SU-DHL-6 (cell line): ENCODE data around the gene SRGAP1.

ENCODE experiments used
- EZH2phosphoT487 ChIP-seq: fragments of 200-600 bp; sonication (generic), shearing (Covaris generic); conservative IDR thresholded peaks from 2 replicates; pipeline ENCODE4 v1.6.1; 2018; ENCODE audit warnings: mild to moderate bottlenecking, antibody characterized with exemption, low read length, moderate library complexity, mixed read lengths
- TF ChIP-seq, protein P1 (sequence below): fragments of 200-600 bp; sonication (generic); IDR thresholded peaks from one replicate; pipeline ENCODE4 v1.5.1; 2017; ENCODE audit warnings: antibody characterized with exemption, mild to moderate bottlenecking, low read length, moderate library complexity; ENCODE audit not compliant: insufficient read depth, poor library complexity, severe bottlenecking

GRCh38 chr12:63836046-63836445 lies 8.5 kb upstream of the SRGAP1 start:
- TF ChIP-seq, protein P1, sequence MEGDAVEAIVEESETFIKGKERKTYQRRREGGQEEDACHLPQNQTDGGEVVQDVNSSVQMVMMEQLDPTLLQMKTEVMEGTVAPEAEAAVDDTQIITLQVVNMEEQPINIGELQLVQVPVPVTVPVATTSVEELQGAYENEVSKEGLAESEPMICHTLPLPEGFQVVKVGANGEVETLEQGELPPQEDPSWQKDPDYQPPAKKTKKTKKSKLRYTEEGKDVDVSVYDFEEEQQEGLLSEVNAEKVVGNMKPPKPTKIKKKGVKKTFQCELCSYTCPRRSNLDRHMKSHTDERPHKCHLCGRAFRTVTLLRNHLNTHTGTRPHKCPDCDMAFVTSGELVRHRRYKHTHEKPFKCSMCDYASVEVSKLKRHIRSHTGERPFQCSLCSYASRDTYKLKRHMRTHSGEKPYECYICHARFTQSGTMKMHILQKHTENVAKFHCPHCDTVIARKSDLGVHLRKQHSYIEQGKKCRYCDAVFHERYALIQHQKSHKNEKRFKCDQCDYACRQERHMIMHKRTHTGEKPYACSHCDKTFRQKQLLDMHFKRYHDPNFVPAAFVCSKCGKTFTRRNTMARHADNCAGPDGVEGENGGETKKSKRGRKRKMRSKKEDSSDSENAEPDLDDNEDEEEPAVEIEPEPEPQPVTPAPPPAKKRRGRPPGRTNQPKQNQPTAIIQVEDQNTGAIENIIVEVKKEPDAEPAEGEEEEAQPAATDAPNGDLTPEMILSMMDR = no peak
- TF ChIP-seq EZH2phosphoT487 = no peak
